ENCODE data around the gene DLG2.
A peak's percentile ranks its signal among the peaks of the same experiment; 100 is the strongest.
"Not testable (repeated sequence)": the region's sequence is repeated elsewhere in the genome, so short reads cannot be mapped to it uniquely, and the experiment has no call there.

Gene DLG2

DNA sequence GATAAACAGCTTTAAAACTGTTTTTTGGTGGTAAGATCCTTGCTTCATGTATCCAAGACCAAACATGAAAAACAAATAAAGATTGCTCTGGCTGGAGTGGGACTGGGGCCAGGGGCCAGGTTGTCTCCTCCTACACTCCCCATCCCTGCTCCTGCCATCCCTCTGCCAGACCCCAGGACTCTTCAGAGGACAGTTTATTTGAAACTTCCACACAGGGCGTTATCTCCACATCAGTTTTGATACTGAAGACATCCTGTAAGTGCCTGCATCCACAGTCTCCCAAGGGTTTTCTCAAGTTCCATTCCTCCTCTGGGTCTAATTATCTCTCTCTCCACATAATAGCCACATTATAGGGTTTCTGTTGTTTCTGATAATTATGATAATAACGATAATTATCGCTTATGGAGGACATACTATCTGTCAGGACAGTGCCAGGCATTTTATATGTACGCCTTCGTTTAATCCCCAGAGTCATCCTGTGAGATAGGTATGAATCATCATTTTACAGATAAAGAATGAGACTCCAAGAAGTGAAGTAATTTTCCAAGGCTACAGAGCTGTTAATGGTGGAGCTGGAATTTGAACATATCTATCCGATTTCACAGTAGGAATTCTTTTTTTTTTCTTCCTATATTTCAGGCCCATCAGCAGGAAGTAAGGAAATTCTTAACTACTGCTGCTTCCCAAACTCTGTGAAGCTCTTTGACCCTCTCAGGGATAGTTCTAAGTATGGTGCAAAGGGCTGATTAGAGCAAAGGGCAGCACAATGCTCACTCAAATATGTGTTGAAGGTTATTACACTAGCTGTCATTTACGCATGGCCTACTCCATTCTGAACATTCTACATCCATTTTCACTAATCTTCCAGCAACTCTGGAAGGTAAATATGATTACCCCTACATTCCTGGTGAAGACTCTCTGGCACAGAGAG, 1852.9 kb downstream of the DLG2 start:
- DNase-seq (ENCODE audit: low spot score) = peak; percentile 17

DNA sequence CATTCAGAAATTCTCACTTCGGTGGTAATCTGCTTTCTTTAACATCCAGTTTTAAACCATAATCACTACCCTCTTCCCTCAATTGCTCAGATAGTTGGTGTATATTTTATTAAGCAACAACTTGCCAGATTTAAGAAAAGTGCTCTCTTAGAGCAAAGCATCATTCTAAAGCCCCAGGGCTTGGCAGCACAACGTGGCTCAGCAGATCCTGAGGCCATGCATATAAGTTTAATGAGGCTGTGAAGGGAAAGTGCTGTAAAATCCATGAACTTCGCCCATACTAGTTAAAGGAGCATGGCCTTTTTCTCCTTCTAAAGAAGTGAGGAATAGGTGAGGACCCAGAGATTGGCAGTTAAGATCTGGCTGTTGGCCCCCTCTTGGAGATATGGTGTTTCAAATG, 1858.7 kb downstream of the DLG2 start:
- no peak for DNase-seq (ENCODE audit: low spot score)

GRCh38 chr11:83766932-83767331, 1860.2 kb downstream of the DLG2 start:
- no peak for DNase-seq (ENCODE audit: low spot score)

GRCh38 chr11:83764643-83765042, 1862.5 kb downstream of the DLG2 start:
- no peak for DNase-seq (ENCODE audit: low spot score)

- DNase-seq (ENCODE audit: low spot score) = no peak
These were observed 1866.2 kb downstream of the DLG2 start for GRCh38 chr11:83760932-83761331.

- no peak for DNase-seq (ENCODE audit: low spot score)
These were observed 1868.0 kb downstream of the DLG2 start for GRCh38 chr11:83759148-83759547.

DNA sequence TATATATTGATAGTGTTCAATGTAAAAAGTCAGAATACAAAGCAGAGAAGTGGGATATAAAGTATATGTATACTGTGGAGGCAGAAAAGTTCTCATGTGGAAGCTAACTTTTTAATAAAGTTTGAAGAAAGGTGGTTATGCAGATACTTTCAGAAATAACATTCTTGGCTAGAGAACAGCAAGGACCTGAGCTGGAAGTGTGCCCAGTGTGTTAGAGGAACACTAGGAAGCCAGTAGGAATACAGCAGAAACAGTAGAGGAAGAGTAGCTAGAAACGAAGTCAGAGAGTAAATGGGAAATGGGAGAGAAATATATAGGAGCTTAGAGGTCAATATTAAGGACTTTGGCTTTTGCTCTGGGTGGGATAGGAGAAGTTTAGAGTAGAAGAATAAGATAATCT, 1876.1 kb downstream of the DLG2 start:
- DNase-seq (ENCODE audit: low spot score) = no peak

- DNase-seq (ENCODE audit: low spot score) = no peak
These were observed 1880.1 kb downstream of the DLG2 start for GRCh38 chr11:83746921-83747585.

- DNase-seq (ENCODE audit: low spot score) = no peak
These were observed 1882.4 kb downstream of the DLG2 start for GRCh38 chr11:83744620-83745192.

DNA sequence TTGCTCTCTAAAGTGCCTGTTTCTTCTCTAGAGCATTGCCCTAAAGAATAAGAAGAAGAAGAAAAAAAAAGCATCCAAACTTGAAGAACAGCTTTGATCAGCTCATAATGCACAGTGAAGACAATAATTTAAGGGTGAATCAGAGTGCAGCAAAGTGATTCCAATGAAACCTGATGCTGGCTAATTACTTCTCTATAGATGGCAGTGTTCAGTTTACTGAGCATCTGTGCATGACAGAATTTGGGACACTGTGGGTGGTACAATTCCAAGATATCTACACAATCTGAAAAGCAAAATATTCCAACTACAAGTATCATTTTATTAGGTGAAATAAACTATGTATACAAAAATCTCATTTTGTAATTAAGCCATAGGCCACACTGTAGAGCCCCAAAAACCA, 1890.5 kb downstream of the DLG2 start:
- no peak for DNase-seq (ENCODE audit: low spot score)

- no peak for DNase-seq (ENCODE audit: low spot score)
These were observed 1893.0 kb downstream of the DLG2 start for GRCh38 chr11:83734120-83734519.

DNA sequence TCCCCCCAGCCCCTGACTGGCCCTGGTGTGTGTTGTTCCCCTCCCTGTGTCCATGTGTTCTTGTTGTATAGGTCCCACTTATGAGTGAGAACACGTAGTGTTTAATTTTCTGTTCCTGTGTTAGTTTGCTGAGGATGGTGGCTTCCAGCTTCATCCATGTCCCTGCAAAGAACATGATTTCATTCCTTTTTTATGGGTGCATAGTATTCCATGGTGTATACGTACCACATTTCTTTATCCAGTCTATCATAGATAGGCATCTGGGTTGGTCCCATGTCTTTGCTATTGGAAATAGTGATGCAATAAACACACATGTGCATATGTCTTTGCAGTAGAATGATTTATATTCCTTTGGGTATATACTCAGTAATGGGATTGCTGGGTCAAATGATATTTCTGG, 1895.9 kb downstream of the DLG2 start:
- not testable (repeated sequence) for DNase-seq (ENCODE audit: low spot score)

GRCh38 chr11:83728281-83728680, 1898.9 kb downstream of the DLG2 start:
- DNase-seq (ENCODE audit: low spot score) = no peak

GRCh38 chr11:83727251-83727650, 1899.9 kb downstream of the DLG2 start:
- DNase-seq (ENCODE audit: low spot score) = no peak

GRCh38 chr11:83726316-83726715, 1900.8 kb downstream of the DLG2 start:
- no peak for DNase-seq (ENCODE audit: low spot score)

DNA sequence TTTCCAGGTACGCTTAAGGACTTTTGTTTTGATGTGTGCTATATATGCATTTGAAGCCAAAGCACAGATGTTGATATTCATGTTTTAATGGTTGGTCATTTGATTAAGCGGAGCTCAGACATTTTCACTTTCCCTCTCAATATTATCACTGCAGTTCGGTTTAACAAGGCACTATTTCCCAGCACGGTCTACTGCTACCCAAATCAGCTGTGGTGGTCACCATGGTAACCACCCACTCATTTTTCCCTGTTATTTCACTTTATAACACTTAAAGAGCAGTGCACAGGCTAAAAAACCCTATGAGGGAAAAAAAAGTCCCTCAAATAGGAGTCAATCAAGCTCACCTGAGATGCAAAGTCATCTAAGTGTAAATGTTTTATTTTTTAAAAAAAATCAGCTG, 1901.4 kb downstream of the DLG2 start:
- DNase-seq (ENCODE audit: low spot score) = no peak

- no peak for DNase-seq (ENCODE audit: low spot score)
These were observed 1901.9 kb downstream of the DLG2 start for GRCh38 chr11:83725269-83725560.

GRCh38 chr11:83723999-83724398, 1903.1 kb downstream of the DLG2 start:
- peak; percentile 62 for DNase-seq (ENCODE audit: low spot score)

- DNase-seq (ENCODE audit: low spot score) = no peak
These were observed 1904.6 kb downstream of the DLG2 start for GRCh38 chr11:83722392-83723119.

DNA sequence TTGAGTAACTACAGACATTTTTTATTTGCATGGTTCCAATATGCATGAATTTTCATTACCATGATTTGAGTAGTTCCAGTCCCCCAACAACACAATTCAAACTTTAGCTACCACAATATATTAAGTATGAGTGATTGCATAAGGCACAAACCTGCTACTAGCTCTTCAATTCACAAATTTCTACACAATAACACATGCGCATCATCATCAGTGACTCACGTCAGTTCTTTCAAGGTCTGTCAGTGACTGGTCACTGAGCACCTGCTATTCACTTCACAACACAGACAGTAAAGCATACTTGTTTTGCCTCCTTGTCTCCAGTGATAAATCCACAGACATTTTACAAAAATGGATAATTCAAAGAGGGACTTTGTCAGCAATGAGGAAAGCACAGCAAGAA, 1905.9 kb downstream of the DLG2 start:
- no peak for DNase-seq (ENCODE audit: low spot score)

- DNase-seq (ENCODE audit: low spot score) = no peak
These were observed 1906.5 kb downstream of the DLG2 start for GRCh38 chr11:83720675-83721074.

DNA sequence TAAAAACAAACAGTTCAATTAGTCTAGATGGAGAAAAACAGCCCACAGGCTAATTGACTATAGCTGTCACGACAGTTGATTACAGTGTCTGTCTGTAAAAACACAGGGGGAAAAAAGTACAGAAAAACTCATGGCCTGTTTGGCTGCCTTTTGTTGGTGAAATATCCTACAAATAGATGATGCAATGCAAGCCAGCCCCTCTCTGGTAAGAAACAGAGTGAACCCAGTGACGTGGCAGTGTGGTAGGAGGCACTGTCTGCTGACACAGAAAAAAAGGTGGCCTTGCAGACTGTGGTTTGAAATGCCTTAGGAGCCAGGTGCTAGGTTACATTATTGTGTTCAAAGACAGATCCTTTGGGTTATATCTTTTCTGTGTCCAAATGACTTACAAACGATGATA, 1909.6 kb downstream of the DLG2 start:
- no peak for DNase-seq (ENCODE audit: low spot score)
